HG03139 (cell line): Measurements from ENCODE around the gene ABR.
"Not testable (repeated sequence)": the region's sequence is repeated elsewhere in the genome, so short reads cannot be mapped to it uniquely, and the experiment has no call there.

ENCODE experiments used
- ATAC-seq: cut with Tn5 transposase; IDR thresholded peaks from one replicate; pipeline ENCODE4 v1.9.1; 2021; ENCODE audit not compliant: unreplicated experiment

Gene ABR

DNA sequence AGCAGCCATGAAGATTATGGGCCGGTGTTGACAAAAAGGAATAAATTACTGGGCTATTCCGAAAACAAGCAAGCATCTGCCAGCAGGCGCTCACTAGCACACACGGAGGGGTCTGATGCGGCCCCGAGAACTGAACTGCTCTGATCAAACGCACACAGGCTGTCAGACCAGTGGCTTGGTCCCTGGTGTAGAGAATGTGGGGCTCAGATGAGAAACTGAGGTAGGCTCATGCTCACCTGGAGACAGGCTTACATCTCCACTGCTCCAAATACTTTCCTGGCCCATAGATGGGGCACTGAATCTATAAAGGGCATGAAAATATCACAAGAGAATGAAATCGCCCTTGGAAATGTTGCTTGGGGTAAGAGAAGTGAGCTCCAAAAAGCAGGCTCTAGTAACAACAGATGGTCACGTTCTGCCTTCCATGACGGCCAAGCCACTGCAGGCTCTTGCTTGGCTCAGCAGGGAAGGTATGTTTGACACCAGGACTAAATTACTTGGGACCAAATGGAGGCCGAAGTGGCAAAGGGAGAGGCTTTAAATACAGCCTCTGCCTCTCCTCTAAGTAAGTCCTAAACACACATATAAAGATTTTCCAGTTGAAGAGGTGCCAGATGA is 5.4 kb downstream of the ABR start:
- no peak for ATAC-seq

DNA sequence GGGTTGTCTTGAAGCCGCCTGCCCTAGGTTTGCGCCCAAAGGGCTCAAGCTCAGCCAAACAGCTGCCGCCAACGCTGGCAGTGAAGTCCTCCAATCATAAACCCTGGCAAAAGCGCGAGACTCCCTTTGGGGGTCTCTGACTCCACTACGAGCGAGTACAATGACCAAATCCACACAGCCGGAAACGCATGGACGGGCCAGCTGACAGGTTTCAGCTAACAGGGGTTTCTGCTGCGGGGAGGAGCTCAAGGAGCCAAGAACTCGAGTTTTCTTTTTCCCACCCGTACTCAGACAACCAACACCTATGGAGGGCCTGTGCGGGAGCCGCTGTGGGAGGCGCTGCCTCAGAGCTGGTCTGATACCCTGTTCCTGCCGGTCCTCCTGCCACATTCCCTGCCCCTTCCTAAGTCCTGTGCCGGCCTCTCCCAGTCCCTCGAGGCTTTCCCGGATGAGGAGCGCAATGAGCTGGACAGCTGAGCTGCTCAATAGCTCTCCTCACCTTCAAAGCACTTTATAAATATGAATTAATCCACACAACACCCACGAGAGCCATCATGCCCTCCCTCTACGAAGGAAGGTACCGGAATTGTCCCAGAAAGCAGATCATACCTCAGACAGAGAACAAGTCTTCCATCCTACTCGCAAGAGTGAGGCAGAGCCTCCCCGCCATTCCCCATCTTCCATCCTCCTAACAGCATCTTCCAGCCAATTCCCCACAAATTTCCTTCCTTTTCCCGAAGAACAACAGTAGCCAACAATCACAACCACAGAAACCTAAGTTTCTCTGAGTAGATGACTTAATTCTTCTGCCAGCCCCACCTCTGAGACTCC is 6.1 kb downstream of the ABR start:
- no peak for ATAC-seq

DNA sequence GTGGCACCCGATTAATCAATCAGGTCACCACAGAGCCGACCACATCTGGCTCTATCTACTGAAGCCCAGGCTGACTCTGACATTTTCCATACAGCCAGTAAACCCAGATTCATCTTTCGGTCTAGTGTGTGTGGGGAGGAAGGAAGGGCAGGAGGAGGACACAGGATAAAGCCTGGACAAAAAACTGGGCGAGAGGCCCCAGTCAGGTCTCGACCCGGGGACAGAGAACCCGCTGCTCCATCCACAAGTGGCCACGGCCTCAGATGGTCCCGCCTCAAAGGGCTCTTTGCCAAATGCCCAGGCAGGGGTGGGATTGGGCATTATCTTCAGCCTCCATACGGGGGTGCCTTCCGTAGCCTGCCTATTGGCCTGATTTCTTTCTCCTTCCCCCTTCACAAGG is 7.8 kb downstream of the ABR start:
- ATAC-seq: no peak

DNA sequence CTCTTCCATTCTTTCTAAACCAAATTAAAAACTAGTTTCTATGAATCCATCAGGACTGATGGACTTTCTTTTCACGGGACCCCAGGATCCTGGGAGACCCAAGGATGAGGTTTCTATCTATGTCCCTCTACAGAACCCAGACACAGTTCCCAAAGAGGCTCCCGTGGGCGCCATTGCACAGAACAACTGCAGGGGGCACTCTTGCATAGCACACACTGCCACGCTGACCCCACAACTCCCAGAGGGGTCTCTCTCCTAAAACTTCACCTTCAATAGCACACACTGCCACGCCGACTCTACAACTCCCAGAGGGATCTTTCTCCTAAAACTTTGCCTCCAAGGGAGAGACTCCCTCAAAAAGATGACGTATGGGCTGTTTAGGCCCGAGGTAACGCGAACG is 9.0 kb downstream of the ABR start:
- ATAC-seq: no peak

DNA sequence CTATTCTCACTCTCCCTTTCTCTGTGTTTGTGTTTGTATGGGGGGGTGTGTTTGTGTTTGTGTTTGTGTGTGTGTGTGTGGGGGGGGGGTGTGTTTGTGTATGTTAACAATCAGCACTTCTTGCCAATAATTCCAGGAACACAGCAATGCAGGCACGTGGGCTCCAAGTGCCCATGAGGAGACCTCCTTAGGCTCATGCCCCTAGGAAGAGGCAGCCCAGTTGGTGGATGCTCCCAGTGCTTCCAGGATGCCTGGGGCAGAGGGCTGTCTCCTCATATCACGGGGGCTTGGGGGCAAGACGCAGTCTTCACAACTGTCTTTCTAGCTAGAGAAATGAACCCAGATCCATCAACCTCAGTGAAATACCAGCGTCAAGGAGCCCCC is 9.9 kb downstream of the ABR start:
- ATAC-seq: no peak

DNA sequence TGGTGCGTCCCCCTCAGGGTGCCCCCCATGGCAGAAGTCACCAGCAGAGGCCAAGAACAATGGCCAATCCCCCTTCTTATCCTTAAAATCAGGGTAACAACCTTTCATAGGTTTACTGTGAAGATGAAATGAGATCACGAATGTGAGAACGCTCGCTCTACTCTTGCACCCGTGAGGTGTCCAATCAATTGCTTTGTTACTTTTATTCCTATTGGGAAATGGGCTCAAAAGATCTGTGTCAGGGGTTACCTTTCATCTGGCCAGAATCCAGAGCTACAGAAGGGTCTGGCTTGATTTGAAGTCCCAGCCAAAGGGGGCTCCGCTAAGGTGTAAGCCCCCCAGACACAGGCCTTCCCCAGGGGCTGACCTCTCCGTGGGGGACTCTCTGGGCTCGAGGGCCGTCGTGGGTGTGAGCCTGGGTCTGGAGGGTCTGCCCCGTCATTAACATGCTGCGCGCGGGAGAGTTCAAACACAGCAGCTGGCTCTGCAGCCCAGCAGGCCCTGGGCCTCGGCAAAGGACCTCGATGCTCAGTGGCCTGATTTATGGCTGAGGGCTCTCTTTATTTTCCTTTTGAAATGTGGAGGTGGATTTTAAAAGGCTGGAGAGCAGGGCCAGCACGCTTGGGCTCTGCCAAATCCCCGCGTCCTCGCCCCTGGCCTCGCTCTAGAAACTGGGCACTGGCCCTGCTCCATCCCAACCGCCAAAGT is 10.4 kb downstream of the ABR start:
- ATAC-seq: no peak

DNA sequence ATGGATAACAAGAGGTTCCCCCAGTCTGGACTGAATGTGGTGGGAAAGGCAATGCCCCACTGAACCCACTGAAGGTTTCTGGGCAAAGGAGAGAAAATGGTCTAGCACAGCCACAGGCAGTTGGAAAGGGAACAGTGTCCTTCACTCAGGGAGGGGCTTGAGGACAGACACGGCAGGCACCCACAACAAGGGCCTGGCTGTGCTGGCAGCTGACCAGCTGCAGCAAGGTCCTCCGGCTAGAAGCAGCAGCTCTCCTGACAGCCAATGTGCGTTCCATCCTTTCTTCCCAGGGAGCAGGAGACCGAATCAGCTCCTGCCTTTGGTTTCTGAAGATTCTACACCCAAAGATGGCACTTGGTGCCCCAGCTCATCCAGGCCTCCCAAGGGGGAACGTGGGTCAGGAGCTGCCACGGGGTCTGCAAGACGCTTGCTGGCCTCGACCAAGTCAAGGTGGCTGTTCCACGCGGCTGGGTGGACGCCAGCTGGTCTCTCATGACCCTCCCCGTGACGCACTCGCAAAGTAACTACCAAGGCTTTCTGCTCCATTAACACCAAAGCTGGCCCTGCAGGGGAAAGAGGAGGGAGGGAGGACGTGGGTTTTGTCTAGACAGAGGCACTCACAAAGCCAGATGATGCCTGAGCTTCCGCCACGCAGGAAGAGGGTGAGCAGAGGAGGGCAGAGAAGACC is 11.1 kb downstream of the ABR start:
- ATAC-seq: no peak

DNA sequence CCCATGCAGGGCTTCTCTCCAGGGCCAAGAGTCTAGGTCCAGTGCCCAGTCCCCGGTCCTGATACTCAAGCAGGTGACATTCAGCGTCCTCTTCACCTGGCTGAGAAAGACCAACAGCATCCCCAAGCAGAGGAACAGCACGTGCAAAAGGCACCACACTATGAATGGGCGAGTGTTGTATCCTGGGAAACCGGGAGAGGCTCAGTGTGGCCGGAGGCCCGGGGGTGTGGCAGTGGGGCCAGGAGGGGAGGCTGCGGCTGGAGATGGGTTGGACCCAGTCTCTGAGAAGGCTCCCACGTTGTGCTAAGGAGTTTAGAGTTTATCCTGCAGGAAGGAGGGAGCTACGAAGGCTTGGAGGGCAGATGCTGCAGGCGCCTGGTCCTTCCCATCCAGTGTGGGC is 13.5 kb downstream of the ABR start:
- ATAC-seq: no peak

DNA sequence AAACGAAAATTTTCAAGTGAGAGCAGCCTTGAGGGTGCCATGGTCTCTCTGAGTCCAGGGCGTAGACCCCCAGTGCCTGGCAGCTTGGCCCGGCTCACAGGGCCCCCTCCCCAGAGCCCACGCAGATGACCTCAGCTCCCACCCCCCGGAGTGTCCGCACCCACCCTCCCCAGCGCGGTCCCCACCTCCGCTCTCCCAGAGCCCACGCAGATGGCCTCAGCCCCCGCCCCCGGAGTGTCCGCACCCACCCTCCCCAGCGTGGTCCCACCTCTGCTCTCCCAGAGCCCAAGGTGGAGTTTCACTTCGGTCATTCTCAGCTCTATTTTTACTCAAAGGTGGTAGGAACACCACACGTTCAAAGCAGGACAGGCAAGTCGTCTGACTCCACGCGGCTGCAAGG is 13.9 kb downstream of the ABR start:
- ATAC-seq: no peak

DNA sequence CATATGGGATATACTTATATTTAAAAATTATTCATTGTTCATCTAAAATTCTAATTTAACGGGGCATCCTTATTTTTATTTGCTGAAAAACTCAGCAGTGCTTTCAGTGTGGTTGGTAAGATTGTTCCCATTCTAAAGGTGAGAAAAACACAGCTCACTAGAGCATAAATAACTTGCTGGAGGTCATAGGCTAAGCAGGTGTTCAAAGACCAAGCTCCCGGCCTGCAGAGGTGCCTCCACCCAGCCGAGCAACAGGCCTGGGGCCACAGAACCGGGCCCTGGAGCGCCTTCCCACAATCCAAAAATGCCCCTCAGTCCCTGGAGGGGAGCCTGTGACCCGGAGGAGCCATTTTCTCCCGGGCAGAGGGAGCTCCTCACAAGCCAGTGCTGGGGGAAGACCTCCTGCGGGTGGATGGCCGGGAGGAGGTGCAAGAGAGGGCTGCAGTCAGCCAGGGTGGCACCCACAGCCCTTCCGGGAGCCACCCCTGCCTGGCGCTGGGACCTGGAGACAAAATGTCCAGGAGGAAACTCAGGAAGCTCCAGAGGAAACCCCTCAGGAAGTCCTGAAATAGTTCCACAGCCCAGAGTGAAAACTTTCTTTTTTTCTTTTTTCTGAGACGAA is 14.7 kb downstream of the ABR start:
- ATAC-seq: no peak

DNA sequence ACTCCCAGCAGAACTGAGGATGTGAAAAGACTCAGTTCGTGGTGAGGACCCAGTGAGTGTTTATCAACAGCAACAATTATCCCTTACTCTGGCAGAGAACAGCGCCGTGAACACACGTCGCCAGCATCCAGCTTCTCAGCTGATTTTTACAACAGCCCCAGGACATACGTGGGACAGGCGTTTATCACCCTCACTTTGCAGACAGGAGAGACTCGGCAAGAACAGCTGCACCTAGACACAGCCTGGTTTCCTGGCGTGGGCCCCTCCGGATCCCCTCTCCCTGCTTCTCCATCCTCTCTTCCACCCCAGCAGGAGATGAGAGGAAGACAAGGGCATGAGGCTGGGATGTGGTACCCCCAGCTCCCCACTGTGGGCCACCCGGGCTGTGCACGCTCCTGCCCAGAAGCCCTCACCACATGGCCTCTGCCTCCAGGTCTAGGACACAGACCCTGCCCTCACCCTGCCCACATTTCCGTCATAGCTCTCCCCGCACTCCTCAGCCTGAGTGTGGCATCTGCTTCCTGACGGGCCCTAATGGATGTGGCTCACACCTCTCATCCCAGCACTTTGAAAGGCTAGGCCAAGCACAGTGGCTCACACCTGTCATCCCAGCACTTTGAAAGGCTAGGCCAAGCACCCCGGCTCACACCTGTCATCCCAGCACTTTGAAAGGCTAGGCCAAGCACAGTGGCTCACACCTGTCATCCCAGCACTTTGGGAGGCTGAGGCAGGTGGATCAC is 17.5 kb downstream of the ABR start:
- ATAC-seq: no peak

DNA sequence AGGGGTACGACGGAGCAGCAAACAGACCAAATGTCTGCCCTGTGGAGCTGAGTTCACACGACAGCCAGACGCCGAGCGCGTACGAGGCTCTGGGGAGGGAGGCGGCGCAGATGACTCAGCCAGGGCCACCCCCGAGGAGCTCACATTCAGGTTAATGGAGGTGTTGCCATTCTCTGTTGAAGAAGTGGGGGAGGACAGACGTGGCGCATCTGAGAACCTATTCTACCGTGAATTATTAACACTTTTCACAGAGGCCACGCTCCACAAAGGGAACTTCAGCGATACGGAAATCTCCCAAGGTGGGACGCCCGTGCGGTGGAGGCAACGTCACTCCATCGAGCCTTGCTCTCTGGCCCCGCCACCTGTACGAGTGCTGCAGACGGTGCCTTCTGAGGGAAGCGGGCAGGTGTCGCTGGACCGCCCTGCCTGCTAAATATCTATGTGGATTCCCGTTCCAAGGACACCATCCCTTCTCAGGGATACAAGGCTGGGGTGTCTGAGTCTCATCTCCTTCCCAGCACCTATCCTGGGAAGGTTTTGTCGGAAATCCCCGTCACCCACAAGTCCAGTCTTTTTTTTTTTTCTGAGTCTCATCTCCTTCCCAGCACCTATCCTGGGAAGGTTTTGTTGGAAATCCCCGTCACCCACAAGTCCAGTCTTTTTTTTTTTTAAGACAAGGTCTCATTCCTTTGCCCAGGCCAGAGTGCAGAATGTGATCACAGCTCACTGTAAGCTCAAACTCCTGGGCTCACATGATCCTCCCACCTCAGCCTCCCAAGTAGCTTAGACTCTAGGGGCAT is 19.0 kb downstream of the ABR start:
- ATAC-seq: no peak

DNA sequence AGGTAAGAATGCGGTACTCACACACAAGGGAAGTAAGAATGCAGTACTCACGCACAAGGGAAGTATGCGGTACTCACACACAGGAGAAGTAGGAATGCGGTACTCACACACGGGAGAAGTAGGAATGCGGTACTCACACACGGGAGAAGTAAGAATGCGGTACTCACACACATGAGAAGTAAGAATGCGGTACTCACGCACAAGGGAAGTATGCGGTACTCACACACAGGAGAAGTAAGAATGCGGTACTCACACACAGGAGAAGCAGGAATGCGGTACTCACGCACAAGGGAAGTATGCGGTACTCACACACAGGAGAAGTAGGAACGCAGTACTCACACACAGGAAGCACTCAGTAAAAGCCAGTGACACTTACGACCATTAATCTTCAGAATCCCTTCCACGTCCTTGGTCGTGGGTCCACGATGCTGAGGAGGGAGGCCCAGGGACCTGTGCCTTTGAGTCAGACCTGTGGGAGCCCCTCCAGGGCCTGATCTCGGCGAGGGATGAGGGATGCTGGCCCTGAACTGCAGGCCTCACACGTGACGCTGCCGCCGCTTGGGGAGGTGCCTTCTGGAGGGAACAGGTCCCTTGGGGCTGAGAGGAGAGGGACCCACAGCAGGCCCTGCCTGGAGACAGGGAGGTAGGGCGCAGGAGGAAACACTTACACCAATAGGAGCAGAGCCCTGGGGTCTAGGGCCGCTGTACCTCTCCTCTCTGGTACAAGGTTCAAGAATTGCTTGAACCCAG is 20.2 kb downstream of the ABR start:
- no peak for ATAC-seq

DNA sequence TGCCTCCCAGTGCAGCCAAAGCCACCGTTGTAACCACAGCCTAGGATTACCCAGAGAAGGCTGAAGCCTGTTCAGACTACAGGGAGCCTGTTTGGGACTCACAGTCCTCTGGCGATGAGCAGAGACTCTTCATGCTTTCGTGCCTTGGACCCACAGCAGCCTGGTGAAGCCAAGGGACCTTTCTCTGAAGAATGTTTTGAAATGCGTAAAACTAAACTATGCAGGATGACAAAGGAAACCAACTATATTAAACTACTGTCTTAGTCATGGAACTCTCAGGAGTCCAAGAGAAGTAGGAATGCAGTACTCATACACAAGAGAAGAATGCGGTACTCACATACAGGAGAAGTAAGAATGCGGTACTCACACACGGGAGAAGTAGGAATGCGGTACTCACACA is 20.9 kb downstream of the ABR start:
- ATAC-seq: no peak

DNA sequence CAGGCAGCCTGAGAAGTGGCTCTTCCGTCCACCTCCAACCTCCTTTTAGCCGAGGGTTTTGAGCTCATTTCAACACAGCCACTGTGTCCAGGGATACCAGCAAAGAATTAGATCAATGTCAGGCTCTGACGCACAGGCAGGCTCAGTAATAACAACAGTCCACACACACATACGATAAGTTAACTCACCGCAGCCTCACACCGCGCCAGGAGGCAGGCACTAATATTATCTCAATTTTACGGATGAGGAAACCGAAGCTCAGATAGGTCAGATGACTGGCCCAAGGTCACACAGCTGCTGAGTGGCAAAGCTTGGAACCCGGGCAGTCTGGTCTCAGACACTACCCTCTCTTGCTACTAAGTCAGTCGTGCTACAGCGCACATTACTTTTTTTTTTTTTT is 22.9 kb downstream of the ABR start:
- ATAC-seq: no peak

DNA sequence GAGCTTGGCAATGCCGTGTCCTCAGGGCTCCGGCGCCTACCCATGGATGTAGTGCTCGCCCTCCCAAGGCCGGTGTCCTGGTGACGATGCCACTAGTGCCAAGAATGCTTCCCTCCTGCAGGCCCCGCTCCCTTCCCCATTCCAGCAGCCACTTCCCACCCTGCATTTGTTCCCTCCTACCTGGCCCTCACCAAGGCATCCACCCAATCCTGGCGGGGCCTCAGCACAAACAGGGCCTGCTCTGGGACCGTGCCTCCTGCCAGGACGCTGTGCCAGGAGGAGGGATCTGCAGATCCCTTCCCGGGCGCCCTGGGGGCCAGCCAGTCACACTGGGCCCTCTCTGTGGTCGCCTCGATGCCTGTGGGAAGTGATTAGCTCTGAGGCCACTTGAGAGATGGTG is 25.1 kb downstream of the ABR start:
- ATAC-seq: no peak

DNA sequence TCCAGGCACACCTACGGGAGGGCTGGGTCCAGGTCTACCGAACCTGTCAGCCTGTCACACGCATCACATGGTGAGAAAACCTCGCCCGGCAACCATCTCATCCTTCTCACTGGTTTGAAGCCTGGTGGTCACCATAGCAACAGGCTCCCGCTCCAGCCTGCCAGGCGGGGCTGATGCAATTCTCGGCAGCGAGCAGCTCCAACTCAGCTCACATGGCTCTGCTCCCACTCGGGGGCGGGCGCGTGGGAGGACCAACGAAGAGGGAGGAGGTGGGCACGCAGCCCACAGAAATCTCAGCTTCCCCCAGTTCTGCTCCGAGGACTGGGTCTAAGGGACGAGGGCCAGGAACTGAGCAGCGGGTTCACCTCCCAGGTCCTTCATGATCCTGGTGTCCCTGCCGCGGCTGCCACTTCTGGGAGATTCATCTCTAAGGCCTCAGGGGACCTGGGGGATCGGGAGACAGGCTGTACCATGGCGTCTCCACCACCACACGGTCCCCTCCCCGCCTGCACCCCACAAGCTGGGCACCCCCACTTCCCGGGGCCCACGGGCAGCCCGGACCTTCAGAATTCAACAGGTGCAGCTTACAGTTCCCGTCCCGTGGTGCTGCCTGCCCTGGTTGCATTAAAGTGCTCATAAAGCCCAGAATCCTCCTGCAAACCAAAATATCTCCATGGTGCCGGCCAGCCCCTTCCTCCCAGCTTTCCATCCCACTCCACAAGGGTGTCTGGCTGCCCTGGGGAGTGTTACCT is 25.8 kb downstream of the ABR start:
- ATAC-seq: no peak

DNA sequence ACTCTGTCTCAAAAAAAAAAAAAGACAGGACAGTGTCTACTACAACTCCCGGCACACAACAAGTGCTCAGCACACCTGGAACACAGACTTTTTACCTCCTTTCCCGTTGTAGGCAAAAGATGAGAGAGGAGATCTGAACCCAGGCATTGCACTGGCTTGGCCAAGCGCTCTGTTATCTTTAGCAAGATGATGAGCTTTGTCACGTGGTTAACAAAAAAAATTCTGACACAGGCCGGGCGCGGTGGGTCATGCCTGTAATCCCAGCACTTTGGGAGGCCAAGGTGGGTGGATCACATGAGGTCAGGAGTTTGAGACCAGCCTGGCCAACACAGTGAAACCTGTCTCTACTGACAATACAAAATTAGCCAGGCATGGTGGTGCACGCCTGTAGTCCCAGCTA is 27.2 kb downstream of the ABR start:
- not testable (repeated sequence) for ATAC-seq
